ENCODE measurements around the gene VSIG4.
"Not testable (repeated sequence)": the region's sequence is repeated elsewhere in the genome, so short reads cannot be mapped to it uniquely, and the experiment has no call there.

VSIG4 gene

GRCh38 chrX:66007851-66008250 is 32.0 kb downstream of the VSIG4 start:
- no peak for DNase-seq

GRCh38 chrX:66005830-66006449 is 33.9 kb downstream of the VSIG4 start:
- DNase-seq: no peak

GRCh38 chrX:66004928-66005829 is 34.7 kb downstream of the VSIG4 start:
- DNase-seq: no peak

GRCh38 chrX:66002824-66003680 is 36.8 kb downstream of the VSIG4 start:
- DNase-seq: no peak

DNA sequence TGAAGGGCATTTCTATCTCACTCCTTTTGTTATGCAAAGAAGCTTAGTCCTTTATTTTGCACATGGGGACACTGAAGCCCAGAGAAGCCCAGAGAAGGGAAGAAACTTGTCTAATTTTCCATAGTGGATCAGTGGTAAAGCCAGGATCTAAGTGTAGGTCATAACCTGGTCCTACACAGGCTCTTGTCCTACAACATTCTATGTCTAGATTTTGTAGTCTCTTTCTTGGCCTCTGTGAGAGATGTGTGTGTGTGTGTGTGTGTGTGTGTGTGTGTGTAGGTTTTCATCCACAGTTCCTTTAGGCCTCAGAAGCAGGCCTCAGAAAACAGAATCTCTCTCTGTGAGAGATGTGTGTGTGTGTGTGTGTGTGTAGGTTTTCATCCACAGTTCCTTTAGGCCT is 38.3 kb downstream of the VSIG4 start:
- no peak for DNase-seq

GRCh38 chrX:66000628-66001272 is 39.1 kb downstream of the VSIG4 start:
- DNase-seq: no peak

- DNase-seq: no peak
Measured at GRCh38 chrX:66000178-66000577, 39.7 kb downstream of the VSIG4 start.

GRCh38 chrX:65999563-66000148 is 40.2 kb downstream of the VSIG4 start:
- no peak for DNase-seq

- DNase-seq: no peak
Measured at GRCh38 chrX:65999029-65999562, 40.8 kb downstream of the VSIG4 start.

- DNase-seq: no peak
Measured at GRCh38 chrX:65997978-65998717, 41.7 kb downstream of the VSIG4 start.

- DNase-seq: no peak
Measured at GRCh38 chrX:65994519-65995506, 45.1 kb downstream of the VSIG4 start.

- no peak for DNase-seq
Measured at GRCh38 chrX:65993915-65994460, 45.9 kb downstream of the VSIG4 start.

DNA sequence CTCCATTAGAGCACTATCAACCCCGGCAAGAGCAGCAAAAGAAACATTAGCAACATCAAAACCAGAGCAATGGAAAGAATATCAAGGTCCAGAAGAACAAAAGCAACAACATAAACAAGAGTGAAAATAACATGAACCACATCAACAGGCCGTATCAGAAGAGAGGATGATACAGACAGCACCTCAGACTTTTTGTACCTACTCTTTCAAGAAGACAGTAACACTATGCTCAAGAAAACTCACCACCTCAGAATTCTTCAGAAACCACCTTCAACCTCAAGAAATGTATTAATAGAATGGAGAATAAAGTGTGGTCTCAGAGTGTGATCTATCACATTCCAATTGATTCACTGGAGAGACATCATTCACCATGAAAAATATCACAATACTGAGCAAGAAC is 46.5 kb downstream of the VSIG4 start:
- no peak for DNase-seq

GRCh38 chrX:65990702-65991101 is 49.2 kb downstream of the VSIG4 start:
- no peak for DNase-seq

DNA sequence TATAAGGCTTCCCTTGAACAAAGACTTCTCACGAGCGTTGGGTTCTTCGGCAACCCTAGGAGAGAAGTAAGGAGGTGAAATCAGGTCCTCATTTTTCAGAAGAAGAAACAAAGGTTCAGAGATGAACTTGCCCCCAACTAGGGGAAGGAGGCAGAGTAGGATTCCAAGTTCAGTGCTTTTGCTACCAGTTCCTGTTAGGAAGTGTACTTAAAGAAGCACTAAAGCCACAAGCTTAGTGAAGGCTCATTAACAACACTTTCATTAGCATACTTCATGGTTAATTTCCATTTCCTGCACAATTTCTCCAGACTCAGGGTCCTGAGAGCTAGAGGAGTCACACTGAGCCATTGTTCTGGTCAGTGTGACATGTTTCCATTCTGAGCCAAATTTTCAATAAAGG is 52.1 kb downstream of the VSIG4 start:
- no peak for DNase-seq

DNA sequence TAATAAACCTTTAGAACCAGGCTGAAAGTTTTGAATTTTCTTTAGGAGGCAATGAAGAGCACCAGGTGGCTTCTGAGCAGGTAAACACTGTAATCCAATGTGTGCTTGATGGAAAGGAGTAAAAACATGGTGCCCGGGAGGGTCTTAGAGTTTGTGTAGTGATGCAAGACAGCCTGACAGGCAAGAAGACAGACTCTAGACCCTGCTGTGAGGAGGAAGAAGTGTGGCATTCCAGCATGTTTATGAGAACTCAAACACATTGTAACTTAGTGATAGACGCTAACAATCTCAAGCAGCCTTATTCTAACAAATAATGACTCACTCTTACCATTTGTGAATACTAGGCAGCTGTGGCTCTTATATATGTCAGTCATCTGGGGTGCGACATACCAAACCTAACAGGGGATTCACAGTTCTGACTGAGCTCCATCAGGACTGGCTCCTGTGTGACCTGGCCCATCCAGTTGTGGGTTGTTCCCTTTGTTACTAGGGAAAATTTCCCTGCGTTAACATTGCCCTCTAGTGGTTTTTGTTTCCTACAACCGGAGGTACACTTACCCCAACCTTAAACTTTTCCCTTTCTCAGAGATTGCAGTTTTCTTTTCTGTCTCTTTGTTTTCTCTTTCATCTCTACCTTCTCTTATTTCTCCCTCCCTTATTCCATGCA is 53.8 kb downstream of the VSIG4 start:
- peak; percentile 17 for DNase-seq

DNA sequence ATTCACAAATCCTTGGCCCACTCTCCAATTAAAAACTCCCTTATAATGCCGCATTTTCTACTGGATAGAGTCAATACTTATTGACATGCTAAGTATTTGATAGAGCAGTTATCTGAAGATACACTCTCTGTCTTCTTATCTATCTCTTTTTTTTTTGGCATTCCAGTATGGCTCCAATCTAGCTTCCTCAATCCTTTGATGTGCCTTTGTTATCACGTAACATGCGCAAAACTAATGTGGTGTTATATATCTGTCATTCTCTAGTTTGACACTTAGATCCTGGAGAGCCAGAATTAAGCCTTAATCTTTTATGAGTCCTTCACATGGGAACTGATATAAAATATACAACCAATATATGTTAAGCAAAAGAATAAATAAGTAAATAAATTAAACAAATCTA is 54.7 kb downstream of the VSIG4 start:
- DNase-seq: no peak

GRCh38 chrX:65977161-65977560 is 62.7 kb downstream of the VSIG4 start:
- DNase-seq: not testable (repeated sequence)

DNA sequence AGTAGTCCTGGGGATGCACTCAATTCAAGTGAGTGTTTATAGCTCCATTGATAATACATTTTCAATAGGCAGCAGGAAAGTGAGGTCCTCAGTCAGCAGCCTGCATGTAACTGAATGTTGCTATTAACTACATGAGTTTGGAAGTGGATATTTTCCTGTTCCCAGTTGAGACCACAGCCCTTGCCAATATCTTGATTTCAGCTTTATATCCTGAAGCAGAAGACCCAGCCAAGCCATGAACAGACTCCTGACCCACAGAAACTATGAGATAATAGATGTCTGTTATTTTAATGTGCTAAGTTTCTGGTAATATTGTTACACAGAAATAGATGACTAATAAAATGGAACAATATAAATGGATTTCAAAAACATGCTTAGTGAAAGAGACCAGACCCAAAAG is 63.7 kb downstream of the VSIG4 start:
- no peak for DNase-seq

Measured in activated CD4-positive, alpha-beta T cell treated with anti-CD3 and anti-CD28 coated beads for 1 hour (primary cell).